Stimulated activated CD4-positive, alpha-beta T cell treated with anti-CD3 and anti-CD28 coated beads, Interleukin-2, amount 100 ng/mL, for 48 hours (primary cell): ENCODE measurements around the gene TPH1.
A peak's percentile ranks its signal among the peaks of the same experiment; 100 is the strongest.
"Not testable (repeated sequence)": the region's sequence is repeated elsewhere in the genome, so short reads cannot be mapped to it uniquely, and the experiment has no call there.

Experiments
- DNase-seq, 2 donors: peaks; one replicate each; pipeline ENCODE4 v3.0.0-alpha.2; 2020

The TPH1 gene

GRCh38 chr11:18016789-18017188, 29.3 kb downstream of the TPH1 start:
- DNase-seq = no peak

- DNase-seq = no peak
Observed at GRCh38 chr11:18014876-18015275, 31.2 kb downstream of the TPH1 start.

- DNase-seq = no peak
Observed at GRCh38 chr11:18013790-18014507, 32.1 kb downstream of the TPH1 start.

- peak; percentile 88 to 92 for DNase-seq
Observed at GRCh38 chr11:18012906-18013781, 32.9 kb downstream of the TPH1 start, which contains the start of gene SERGEF. Gene SERGEF (minus strand): TSS chr11:18013047. CDS start chr11:18013010, 37 bp downstream.

GRCh38 chr11:18012122-18012905, 33.8 kb downstream of the TPH1 start:
- no peak for DNase-seq

- DNase-seq = no peak
Observed at GRCh38 chr11:18011633-18012032, 34.4 kb downstream of the TPH1 start.

- DNase-seq = no peak
Observed at GRCh38 chr11:18010977-18011586, 35.0 kb downstream of the TPH1 start.

GRCh38 chr11:18010121-18010670, 35.9 kb downstream of the TPH1 start:
- no peak for DNase-seq

GRCh38 chr11:18005376-18006129, 40.5 kb downstream of the TPH1 start:
- no peak for DNase-seq

- DNase-seq = no peak
Observed at GRCh38 chr11:18001191-18001590, 44.9 kb downstream of the TPH1 start.

- no peak for DNase-seq
Observed at GRCh38 chr11:18000760-18001159, 45.3 kb downstream of the TPH1 start.

GRCh38 chr11:18000128-18000527, 45.9 kb downstream of the TPH1 start:
- DNase-seq = not testable (repeated sequence)
